ENCODE measurements around the gene CEP152.

- TF ChIP-seq CTCF (IDR thresholded peaks at IDR 0.05) (no peak), POLR2A (IDR thresholded peaks at IDR 0.05) (no peak)
Observed at GRCh38 chr15:48775546-48775945, 35.3 kb downstream of the CEP152 start.
